HCT116 (cell line): ENCODE data around the gene ZFR2. TPM values are rescaled to one million over a fixed set of nuclear protein-coding genes. Genes with fewer than 3 reads are reported as not detected.

Experiments
- ATAC-seq: fragments of 200-7000 bp; cut with Tn5 transposase; 2 replicates; pipeline ENCODE4 v1.9.1; 2020; ENCODE audit warnings: mild to moderate bottlenecking, moderate library complexity
- BruUV-seq: library from RNA; stranded (reverse); fragments of 400-500 nt; replicated peaks from 2 replicates; lab custom pipeline; 2021; lab: Mats Ljungman, UMichigan
- CTCF ChIA-PET: fragments of 300-600 bp; sonication (Branson Sonifier 250); formaldehyde crosslinking; loops from one replicate; lab custom pipeline; 2021; ENCODE audit warnings: antibody characterized with exemption; lab: Charles Lee
- POLR2A ChIA-PET: fragments of 300-600, 350-600 bp; sonication (Branson Sonifier 250); formaldehyde crosslinking; loops from one replicate; lab custom pipeline; 2021; ENCODE audit warnings: antibody characterized with exemption; lab: Charles Lee
- RAD21 ChIA-PET, 2 experiments: fragments of 300-600 bp; sonication (Branson Sonifier 250); formaldehyde crosslinking; loops; one replicate each; lab custom pipeline; 2023; ENCODE audit warnings: low total read pairs in 2 of 2; ENCODE audit not compliant: uncharacterized antibody in 2 of 2, unreplicated experiment in 2 of 2, low non-redundant PET in 1 of 2; lab: Charles Lee
- DNase-seq: peaks from one replicate; pipeline ENCODE4 v3.0.0-alpha.2; 2010; ENCODE audit warnings: low read depth, low spot score
- H2AFZ ChIP-seq: fragments of 200-600 bp; shearing (Covaris generic), sonication (generic); 2 replicates; pipeline ENCODE4 v1.6.1; 2017; ENCODE audit warnings: low read depth, mixed run types, mixed read lengths, antibody characterized with exemption, low read length; ENCODE audit not compliant: poor library complexity, severe bottlenecking
- H3K27ac ChIP-seq: 2 replicates; pipeline ENCODE4 v1.5.1; 2012; ENCODE audit warnings: low read depth, low read length
- H3K27me3 ChIP-seq: fragments of 200-600 bp; sonication (generic); 2 replicates; pipeline ENCODE4 v1.6.1; 2016; ENCODE audit warnings: mixed run types, low read length, mixed read lengths; ENCODE audit not compliant: insufficient read depth
- H3K36me3 ChIP-seq, 2 experiments: fragments of 200-500 bp in 1 of 2; fragments of 200-600 bp in 1 of 2; sonication (Bioruptor generic) in 1 of 2; sonication (generic) in 1 of 2; 2 replicates each; pipeline versions ENCODE4 v1.5.1 to v1.6.1; 2014 to 2016; ENCODE audit warnings: low read length in 2 of 2, inconsistent platforms in 1 of 2, mixed read lengths in 1 of 2, mixed run types in 1 of 2; ENCODE audit not compliant: insufficient read depth in 2 of 2, control insufficient read depth in 1 of 2
- H3K4me1 ChIP-seq, 2 experiments: fragments of 200-600 bp in 1 of 2; sonication (generic) in 1 of 2; 2 replicates each; pipeline versions ENCODE4 v1.5.1 to v1.6.1; 2012 to 2017; ENCODE audit warnings: low read length in 2 of 2, inconsistent platforms in 1 of 2, mild to moderate bottlenecking in 1 of 2, mixed read lengths in 1 of 2, mixed run types in 1 of 2, moderate library complexity in 1 of 2; ENCODE audit not compliant: insufficient read depth in 2 of 2, control insufficient read depth in 1 of 2
- H3K4me2 ChIP-seq: fragments of 200-600 bp; sonication (generic); 2 replicates; pipeline ENCODE4 v1.6.1; 2017; ENCODE audit warnings: mixed run types, low read length, mixed read lengths
- H3K4me3 ChIP-seq, 2 experiments: fragments of 200-600 bp in 1 of 2; sonication (generic) in 1 of 2; replicated peaks in 1 of 2; 2 replicates each; pipeline ENCODE4 v1.5.1; 2011 to 2016; ENCODE audit warnings: low read length in 2 of 2, control low read depth in 1 of 2, low read depth in 1 of 2, mild to moderate bottlenecking in 1 of 2, mixed read lengths in 1 of 2, mixed run types in 1 of 2
- H3K79me2 ChIP-seq: fragments of 200-600 bp; sonication (generic); 2 replicates; pipeline ENCODE4 v1.6.1; 2017; ENCODE audit warnings: mild to moderate bottlenecking, mixed run types, low read length, moderate library complexity, mixed read lengths; ENCODE audit not compliant: insufficient read depth
- H3K9ac ChIP-seq: fragments of 200-600 bp; sonication (generic); 2 replicates; pipeline ENCODE4 v1.6.1; 2016; ENCODE audit warnings: low read length, mixed read lengths
- H3K9me2 ChIP-seq: fragments of 200-600 bp; sonication (generic), shearing (Covaris generic); 2 replicates; pipeline ENCODE4 v1.6.1; 2017; ENCODE audit warnings: mixed run types, mild to moderate bottlenecking, moderate library complexity; ENCODE audit not compliant: insufficient read depth
- H3K9me3 ChIP-seq, 2 experiments: fragments of 200-500 bp in 1 of 2; fragments of 200-600 bp in 1 of 2; sonication (Bioruptor generic) in 1 of 2; sonication (generic) in 1 of 2; 2 replicates each; pipeline ENCODE4 v1.6.1; 2014 to 2017; ENCODE audit warnings: low read length in 2 of 2, mixed read lengths in 2 of 2, inconsistent platforms in 1 of 2, low read depth in 1 of 2, mild to moderate bottlenecking in 1 of 2, mixed run types in 1 of 2, moderate library complexity in 1 of 2; ENCODE audit not compliant: control insufficient read depth in 1 of 2, insufficient read depth in 1 of 2
- H4K20me1 ChIP-seq: fragments of 200-600 bp; sonication (generic), shearing (Covaris generic); 2 replicates; pipeline ENCODE4 v1.6.1; 2017; ENCODE audit warnings: mixed run types, mild to moderate bottlenecking, moderate library complexity; ENCODE audit not compliant: insufficient read depth
- EGR1 ChIP-seq: IDR thresholded peaks from 2 replicates; pipeline ENCODE4 v1.6.1; 2012; ENCODE audit warnings: low read depth
- EZH2phosphoT487 ChIP-seq: fragments of 200-600 bp; IDR thresholded peaks from 2 replicates; pipeline ENCODE4 v1.6.1; 2018; ENCODE audit warnings: antibody characterized with exemption, borderline replicate concordance
- JUND ChIP-seq: IDR thresholded peaks from 2 replicates; pipeline ENCODE4 v1.6.1; 2012
- POLR2A ChIP-seq: IDR thresholded peaks from 2 replicates; pipeline ENCODE4 v1.7.0; 2011; ENCODE audit warnings: borderline replicate concordance; ENCODE audit not compliant: insufficient read depth, insufficient read length; ENCODE audit errors: extremely low read depth
- RAD21 ChIP-seq: IDR thresholded peaks from 2 replicates; pipeline ENCODE4 v1.6.1; 2012; ENCODE audit warnings: low read depth, mild to moderate bottlenecking
- SIN3A ChIP-seq: IDR thresholded peaks from 2 replicates; pipeline ENCODE4 v1.6.1; 2012; ENCODE audit warnings: low read depth
- SRF ChIP-seq: IDR thresholded peaks from 2 replicates; pipeline ENCODE4 v1.6.1; 2012; ENCODE audit warnings: low read depth
- TCF7L2 ChIP-seq: IDR thresholded peaks from 2 replicates; pipeline ENCODE4 v1.7.0; 2011; ENCODE audit warnings: borderline replicate concordance, inconsistent platforms; ENCODE audit not compliant: insufficient read depth, insufficient read length; ENCODE audit errors: extremely low read depth
- ZFX ChIP-seq: fragments of 450-650 bp; IDR thresholded peaks from 2 replicates; pipeline ENCODE4 v1.6.1; 2017
- ZNF274 ChIP-seq: fragments of 200-500 bp; sonication (Bioruptor generic); IDR thresholded peaks from 2 replicates; pipeline ENCODE4 v1.6.1; 2014; ENCODE audit warnings: mild to moderate bottlenecking, low read depth, low read length, inconsistent platforms
- intact Hi-C: fragments of 100-400 bp; cut with micrococcal nuclease; formaldehyde crosslinking; loops from 2 replicates; pipeline ENCODE4 v1.10.0; 2022
- total RNA-seq: library from RNA; stranded (reverse); gene quantifications from one replicate; pipeline ENCODE4 v1.2.1, GENCODE V29; 2021; ENCODE audit not compliant: unreplicated experiment
- TF ChIP-seq, protein P1 (sequence below), 3 experiments: fragments of 200-600 bp in 1 of 3; sonication (generic) in 1 of 3; IDR thresholded peaks in 2 of 3; conservative IDR thresholded peaks in 1 of 3; 2 replicates each; pipeline ENCODE4 v1.5.1; 2012 to 2017; ENCODE audit warnings: low read depth in 2 of 3, low read length in 2 of 3, antibody characterized with exemption in 1 of 3, borderline replicate concordance in 1 of 3, control low read depth in 1 of 3, mild to moderate bottlenecking in 1 of 3, mixed read lengths in 1 of 3, mixed run types in 1 of 3, moderate library complexity in 1 of 3; ENCODE audit not compliant: insufficient read depth in 1 of 3
- TF ChIP-seq, protein P2 (sequence below): IDR thresholded peaks from 2 replicates; pipeline ENCODE4 v1.6.1; 2012

ZFR2 gene
- total RNA-seq, 1 experiment from 2014 or later: 0.34 TPM

DNA sequence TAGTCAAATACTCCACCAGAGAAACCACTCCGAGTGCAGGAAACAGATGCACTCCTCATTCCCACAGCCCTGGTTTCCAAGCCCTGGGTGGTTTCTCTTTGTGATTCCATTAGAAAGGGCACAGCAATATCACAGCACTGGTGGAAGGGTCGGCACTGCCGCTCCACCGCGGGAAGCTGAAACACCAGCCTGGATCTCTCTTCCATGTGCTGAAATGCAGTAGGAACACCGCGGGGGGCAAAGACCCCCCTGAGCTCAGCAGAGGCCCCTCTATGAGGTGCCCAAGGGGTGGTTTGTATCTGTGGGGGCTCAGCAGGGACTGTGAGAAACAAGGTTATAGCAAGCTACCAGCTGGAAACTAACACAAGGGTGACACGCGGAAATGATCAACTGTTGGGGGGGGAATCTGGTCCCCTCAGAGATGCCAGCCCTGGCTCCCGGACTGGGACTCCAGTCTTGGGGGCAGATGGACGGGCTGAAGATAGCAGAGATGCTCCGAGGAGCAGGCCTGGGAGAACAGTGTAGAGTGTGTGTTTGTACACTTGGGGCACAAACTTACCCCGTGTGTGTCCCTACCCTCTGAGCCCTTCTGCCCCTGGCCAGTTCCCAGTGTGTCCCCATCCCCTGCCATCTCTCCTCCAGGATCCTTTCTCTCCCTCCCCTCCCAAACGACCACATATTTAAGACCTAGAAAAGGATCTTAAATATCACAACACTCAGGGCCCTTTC lies 1.8 kb downstream of the ZFR2 start:
- ChIA-PET RAD21 (no interaction called here), CTCF (no interaction called here), POLR2A (no interaction called here)
- no TSS peak for BruUV-seq
- no peak overlapping the region for H3K4me2 ChIP-seq
- intact Hi-C loops: no loop called here
- no peaks in the 10 kb centered on the region for H3K4me1 ChIP-seq
- H3K9ac ChIP-seq: no peak overlapping the region
- H3K36me3 ChIP-seq: no peaks in the 10 kb centered on the region
- no peak overlapping the region for H3K27ac ChIP-seq
- DNase-seq (no peak), ATAC-seq (no peak)
- no peaks in the 10 kb centered on the region for H4K20me1 ChIP-seq
- no peak overlapping the region for H3K4me3 ChIP-seq
- no peak overlapping the region for H2AFZ ChIP-seq
- H3K27me3 ChIP-seq: peaks cover 3% of the 10 kb centered on the region; the same call in 1 of the 2 replicates
- no peaks in the 10 kb centered on the region for H3K79me2 ChIP-seq
- no peaks in the 10 kb centered on the region for H3K9me2 ChIP-seq
- TF ChIP-seq JUND: no peak
- TF ChIP-seq ZNF274: no peak
- TF ChIP-seq EGR1: no peak
- no peak for TF ChIP-seq TCF7L2
- TF ChIP-seq, protein P1, sequence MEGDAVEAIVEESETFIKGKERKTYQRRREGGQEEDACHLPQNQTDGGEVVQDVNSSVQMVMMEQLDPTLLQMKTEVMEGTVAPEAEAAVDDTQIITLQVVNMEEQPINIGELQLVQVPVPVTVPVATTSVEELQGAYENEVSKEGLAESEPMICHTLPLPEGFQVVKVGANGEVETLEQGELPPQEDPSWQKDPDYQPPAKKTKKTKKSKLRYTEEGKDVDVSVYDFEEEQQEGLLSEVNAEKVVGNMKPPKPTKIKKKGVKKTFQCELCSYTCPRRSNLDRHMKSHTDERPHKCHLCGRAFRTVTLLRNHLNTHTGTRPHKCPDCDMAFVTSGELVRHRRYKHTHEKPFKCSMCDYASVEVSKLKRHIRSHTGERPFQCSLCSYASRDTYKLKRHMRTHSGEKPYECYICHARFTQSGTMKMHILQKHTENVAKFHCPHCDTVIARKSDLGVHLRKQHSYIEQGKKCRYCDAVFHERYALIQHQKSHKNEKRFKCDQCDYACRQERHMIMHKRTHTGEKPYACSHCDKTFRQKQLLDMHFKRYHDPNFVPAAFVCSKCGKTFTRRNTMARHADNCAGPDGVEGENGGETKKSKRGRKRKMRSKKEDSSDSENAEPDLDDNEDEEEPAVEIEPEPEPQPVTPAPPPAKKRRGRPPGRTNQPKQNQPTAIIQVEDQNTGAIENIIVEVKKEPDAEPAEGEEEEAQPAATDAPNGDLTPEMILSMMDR (IDR thresholded peaks at IDR 0.05 in 2 of 3, conservative IDR thresholded peaks at IDR 0.05 in 1 of 3; ENCODE audit: borderline replicate concordance in 1 of 3, insufficient read depth in 1 of 3, low read depth in 2 of 3, low read length in 2 of 3): no peak
- TF ChIP-seq EZH2phosphoT487: no peak
- TF ChIP-seq RAD21: no peak
- TF ChIP-seq, protein P2, sequence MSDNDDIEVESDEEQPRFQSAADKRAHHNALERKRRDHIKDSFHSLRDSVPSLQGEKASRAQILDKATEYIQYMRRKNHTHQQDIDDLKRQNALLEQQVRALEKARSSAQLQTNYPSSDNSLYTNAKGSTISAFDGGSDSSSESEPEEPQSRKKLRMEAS: no peak
- TF ChIP-seq SRF: no peak
- TF ChIP-seq POLR2A: no peak
- no peak for TF ChIP-seq SIN3A
- no peak for TF ChIP-seq ZFX
- H3K9me3 ChIP-seq: no peaks in the 10 kb centered on the region
